Measurements from ENCODE around the gene RAPGEF6.

Gene RAPGEF6

GRCh38 chr5:131532031-131532640 is 102.9 kb downstream of the RAPGEF6 start:
- H3F3A ChIP-seq (ENCODE audit: control insufficient read depth, insufficient read depth): no peaks in the 10 kb centered on the region; the same call in 1 of the 2 replicates
- no peak overlapping the region for H3K27ac ChIP-seq (ENCODE audit: low read depth, low read length)
- H4K20me1 ChIP-seq (ENCODE audit: control insufficient read depth, insufficient read depth, low read depth, low read length): no peaks in the 10 kb centered on the region
- peaks cover 30% of the 10 kb centered on the region for H3K36me3 ChIP-seq (ENCODE audit: control insufficient read depth, low read length)
- TF ChIP-seq EZH2phosphoT487 (IDR thresholded peaks at IDR 0.05; ENCODE audit: borderline replicate concordance, low read length) (no peak), CTCF (IDR thresholded peaks at IDR 0.05; ENCODE audit: low read depth, low read length, poor library complexity, severe bottlenecking) (no peak)
- no peaks in the 10 kb centered on the region for H3K9me3 ChIP-seq (ENCODE audit: control insufficient read depth, insufficient read depth, low read length)
- no peaks in the 10 kb centered on the region; the same call in 1 of the 2 replicates for H3K79me2 ChIP-seq (ENCODE audit: control insufficient read depth, low read length)
- peaks cover 11% of the 10 kb centered on the region for H3K4me1 ChIP-seq (ENCODE audit: control insufficient read depth, low read length)
- H3K9me2 ChIP-seq (replicated peaks; ENCODE audit: control insufficient read depth, low read length): no peaks in the 10 kb centered on the region
- H3K4me3 ChIP-seq (ENCODE audit: low read length): no peak overlapping the region
- no peak overlapping the region for H3K4me2 ChIP-seq (ENCODE audit: low read length)
- no peaks in the 10 kb centered on the region for H3K27me3 ChIP-seq (ENCODE audit: control insufficient read depth, low read length)

- Histone ChIP-seq H3K9me2 (replicated peaks; ENCODE audit: control insufficient read depth, low read length) (no peaks in the 10 kb centered on the region), H3K4me1 (ENCODE audit: control insufficient read depth, low read length) (peaks cover 10% of the 10 kb centered on the region), H3F3A (ENCODE audit: control insufficient read depth, insufficient read depth) (no peaks in the 10 kb centered on the region; the same call in 1 of the 2 replicates), H3K4me3 (ENCODE audit: low read length) (no peak overlapping the region), H3K27ac (ENCODE audit: low read depth, low read length) (no peak overlapping the region), H3K79me2 (ENCODE audit: control insufficient read depth, low read length) (no peaks in the 10 kb centered on the region; the same call in 1 of the 2 replicates), H3K36me3 (ENCODE audit: control insufficient read depth, low read length) (peaks cover 22% of the 10 kb centered on the region), H4K20me1 (ENCODE audit: control insufficient read depth, insufficient read depth, low read depth, low read length) (no peaks in the 10 kb centered on the region), H3K27me3 (ENCODE audit: control insufficient read depth, low read length) (no peaks in the 10 kb centered on the region), H3K9me3 (ENCODE audit: control insufficient read depth, insufficient read depth, low read length) (no peaks in the 10 kb centered on the region), H3K4me2 (ENCODE audit: low read length) (no peak overlapping the region)
- no peak for TF ChIP-seq EZH2phosphoT487 (IDR thresholded peaks at IDR 0.05; ENCODE audit: borderline replicate concordance, low read length)
- TF ChIP-seq CTCF (IDR thresholded peaks at IDR 0.05; ENCODE audit: low read depth, low read length, poor library complexity, severe bottlenecking): no peak
Measured at GRCh38 chr5:131530706-131531331, 104.2 kb downstream of the RAPGEF6 start.

GRCh38 chr5:131528682-131529081 is 106.3 kb downstream of the RAPGEF6 start:
- Histone ChIP-seq H4K20me1 (ENCODE audit: control insufficient read depth, insufficient read depth, low read depth, low read length) (no peaks in the 10 kb centered on the region), H3K9me3 (ENCODE audit: control insufficient read depth, insufficient read depth, low read length) (no peaks in the 10 kb centered on the region), H3K36me3 (ENCODE audit: control insufficient read depth, low read length) (peaks cover 14% of the 10 kb centered on the region), H3K4me2 (ENCODE audit: low read length) (no peak overlapping the region), H3K4me3 (ENCODE audit: low read length) (no peak overlapping the region), H3K27me3 (ENCODE audit: control insufficient read depth, low read length) (no peaks in the 10 kb centered on the region), H3K9me2 (replicated peaks; ENCODE audit: control insufficient read depth, low read length) (no peaks in the 10 kb centered on the region), H3F3A (ENCODE audit: control insufficient read depth, insufficient read depth) (no peaks in the 10 kb centered on the region; the same call in 1 of the 2 replicates), H3K4me1 (ENCODE audit: control insufficient read depth, low read length) (peaks cover 12% of the 10 kb centered on the region), H3K79me2 (ENCODE audit: control insufficient read depth, low read length) (no peaks in the 10 kb centered on the region; the same call in 1 of the 2 replicates), H3K27ac (ENCODE audit: low read depth, low read length) (no peak overlapping the region)
- TF ChIP-seq CTCF (IDR thresholded peaks at IDR 0.05; ENCODE audit: low read depth, low read length, poor library complexity, severe bottlenecking) (no peak), EZH2phosphoT487 (IDR thresholded peaks at IDR 0.05; ENCODE audit: borderline replicate concordance, low read length) (no peak)
